GM12891 (cell line): ENCODE measurements around the gene TRMU.

ENCODE experiments used
- DNase-seq: peaks from one replicate; pipeline ENCODE4 v3.0.0; 2011; ENCODE audit warnings: low spot score; ENCODE audit not compliant: insufficient read length
- FAIRE-seq: peaks from 2 replicates; lab custom pipeline; 2011; peaks lifted over from hg19 to GRCh38; lab: Jason Lieb, UNC
- PAX5 ChIP-seq: IDR thresholded peaks from 2 replicates; pipeline ENCODE4 v1.6.1; 2011; ENCODE audit warnings: low read length, moderate library complexity, mild to moderate bottlenecking; ENCODE audit not compliant: insufficient read depth, severe bottlenecking
- POLR2A ChIP-seq: IDR thresholded peaks from 2 replicates; pipeline ENCODE4 v1.6.1; 2011; ENCODE audit warnings: low read depth, low read length, control low read depth
- POLR2AphosphoS5 ChIP-seq: IDR thresholded peaks from 2 replicates; pipeline ENCODE4 v1.6.1; 2011; ENCODE audit warnings: low read depth, low read length, control low read depth
- POU2F2 ChIP-seq: IDR thresholded peaks from 2 replicates; pipeline ENCODE4 v1.6.1; 2011; ENCODE audit warnings: low read depth, mild to moderate bottlenecking, control low read depth, low read length, moderate library complexity
- SPI1 ChIP-seq: IDR thresholded peaks from 2 replicates; pipeline ENCODE4 v1.6.1; 2011; ENCODE audit warnings: low read depth, low read length, control low read depth
- TAF1 ChIP-seq: IDR thresholded peaks from 2 replicates; pipeline ENCODE4 v1.6.1; 2011; ENCODE audit warnings: low read depth, low read length, control low read depth

The TRMU gene

GRCh38 chr22:46379066-46379930 lies 43.8 kb downstream of the TRMU start:
- TF ChIP-seq POLR2A (no peak), POLR2AphosphoS5 (no peak), POU2F2 (no peak), PAX5 (no peak), SPI1 (no peak), TAF1 (no peak)
- DNase-seq (no peak), FAIRE-seq (no peak)

- FAIRE-seq (no peak), DNase-seq (no peak)
- no peak for TF ChIP-seq SPI1
- TF ChIP-seq TAF1, result no peak
- no peak for TF ChIP-seq POLR2AphosphoS5
- no peak for TF ChIP-seq POU2F2
- TF ChIP-seq PAX5, result no peak
- TF ChIP-seq POLR2A, result no peak
Measured at GRCh38 chr22:46380069-46380468, 44.6 kb downstream of the TRMU start.

DNA sequence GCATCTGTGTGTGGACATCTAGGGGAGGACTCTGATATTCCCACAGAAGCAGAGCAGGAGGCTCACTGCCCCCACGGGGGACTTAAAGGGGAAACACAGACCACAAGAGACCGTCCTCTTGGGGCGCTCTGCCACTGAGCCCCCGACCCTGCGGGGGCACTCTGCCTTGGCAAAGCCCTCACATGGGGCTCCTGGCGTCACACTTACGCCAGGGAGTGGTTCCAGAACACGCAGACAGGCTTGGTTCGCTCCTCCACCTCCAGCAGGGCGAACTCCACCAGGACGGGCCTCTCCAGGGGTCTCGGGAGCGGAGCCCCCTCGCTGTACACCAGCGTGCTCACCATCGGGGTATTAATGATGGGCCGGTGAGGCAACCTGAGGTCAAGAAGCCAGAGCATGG lies 45.1 kb downstream of the TRMU start:
- FAIRE-seq (no peak), DNase-seq (no peak)
- no peak for TF ChIP-seq SPI1

DNA sequence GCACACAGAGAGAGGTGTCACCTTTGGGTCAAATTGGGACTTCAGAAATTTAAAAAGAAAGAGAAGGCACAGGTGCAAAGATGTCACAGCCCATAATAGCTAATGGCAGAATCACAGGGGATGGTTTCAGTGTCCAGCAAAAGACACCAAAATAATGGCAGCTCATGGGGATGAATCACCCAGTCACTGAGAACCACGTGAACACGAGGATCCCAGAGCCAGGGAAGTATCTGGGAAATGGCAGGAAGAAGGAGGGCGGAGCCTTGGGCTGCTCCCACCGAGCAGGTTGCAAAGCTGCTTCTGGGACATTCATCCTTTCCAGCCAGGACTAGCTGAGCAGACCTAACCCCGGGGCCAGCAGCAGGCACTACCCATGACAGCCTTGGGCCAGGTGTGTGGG lies 45.6 kb downstream of the TRMU start:
- DNase-seq, result no peak
- TF ChIP-seq POLR2A (no peak), POU2F2 (no peak), POLR2AphosphoS5 (no peak), SPI1 (no peak), TAF1 (no peak), PAX5 (no peak)
- FAIRE-seq, result no peak

DNA sequence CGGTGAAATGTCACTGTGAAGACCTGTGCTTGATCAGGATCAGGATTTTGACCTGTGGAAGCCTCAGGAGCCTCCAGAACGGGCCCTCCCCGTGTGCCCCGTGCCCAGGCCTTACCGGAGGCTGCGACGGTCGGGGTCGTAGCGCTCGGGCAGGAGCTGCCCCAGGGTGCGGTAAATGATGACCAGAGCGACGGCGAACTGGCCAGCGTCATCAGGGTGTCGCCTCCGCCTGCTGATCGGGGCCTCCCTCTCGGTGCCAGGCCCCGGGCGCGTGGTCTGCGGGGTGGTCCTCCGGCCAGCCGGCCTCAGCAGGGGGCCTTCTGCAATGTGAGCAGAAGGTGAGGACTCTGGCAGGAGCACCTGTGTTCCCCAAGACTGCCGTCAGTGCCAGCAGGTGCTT lies 46.2 kb downstream of the TRMU start:
- FAIRE-seq (no peak), DNase-seq (no peak)
- TF ChIP-seq POLR2AphosphoS5 (no peak), POU2F2 (no peak), PAX5 (no peak), SPI1 (no peak), TAF1 (no peak), POLR2A (no peak)

DNA sequence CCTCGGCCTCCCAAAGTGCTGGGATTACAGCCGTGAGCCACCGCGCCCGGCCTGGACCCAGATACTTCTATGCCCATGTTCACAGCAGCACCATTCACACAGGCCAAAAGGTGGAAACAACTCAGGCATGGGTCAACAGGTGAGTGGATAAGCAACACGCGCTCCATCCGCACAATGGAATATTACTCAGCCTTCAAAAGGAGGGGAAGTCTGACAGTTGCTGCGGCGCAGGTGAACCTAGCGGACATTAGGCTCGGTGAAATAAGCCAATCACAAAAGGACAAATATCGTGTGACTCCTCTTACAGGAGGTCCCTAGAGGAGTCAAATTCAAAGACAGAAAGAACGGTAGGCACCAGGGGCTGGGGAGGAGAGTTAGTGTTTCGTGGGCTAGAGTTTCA lies 47.0 kb downstream of the TRMU start:
- DNase-seq (no peak), FAIRE-seq (no peak)
- no peak for TF ChIP-seq TAF1
- no peak for TF ChIP-seq SPI1
- TF ChIP-seq POLR2A, result no peak
- TF ChIP-seq PAX5, result no peak
- TF ChIP-seq POLR2AphosphoS5, result no peak
- no peak for TF ChIP-seq POU2F2

GRCh38 chr22:46386312-46386711 lies 50.8 kb downstream of the TRMU start:
- FAIRE-seq (no peak), DNase-seq (no peak)

DNA sequence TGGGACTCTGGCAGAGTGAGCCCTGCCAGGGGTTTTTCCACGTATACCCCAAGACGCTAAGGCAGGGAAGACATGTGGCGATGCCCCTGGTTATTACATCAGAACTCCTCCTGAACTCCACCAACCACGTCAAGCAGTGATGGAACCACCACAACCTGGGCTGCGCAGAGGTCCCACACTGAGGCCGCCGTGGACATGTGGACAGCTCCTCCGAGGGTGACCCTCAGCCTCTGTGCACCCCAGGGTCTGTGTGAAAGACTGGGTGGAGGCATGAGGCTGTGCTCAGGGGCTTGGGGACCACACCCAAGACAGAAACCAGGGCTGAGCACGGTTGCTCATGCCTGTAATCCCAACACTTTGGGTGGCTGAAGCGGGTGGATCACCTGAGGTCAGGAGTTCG lies 52.2 kb downstream of the TRMU start:
- FAIRE-seq, result no peak
- DNase-seq, result no peak
- TF ChIP-seq TAF1, result no peak

More at GRCh38 chr22:46386312-46386711, 50.8 kb downstream of the TRMU start:
- TF ChIP-seq POLR2AphosphoS5 (no peak), SPI1 (no peak), POU2F2 (no peak), PAX5 (no peak), POLR2A (no peak), TAF1 (no peak)

GRCh38 chr22:46388647-46389046 lies 53.1 kb downstream of the TRMU start:
- FAIRE-seq (no peak), DNase-seq (no peak)
- TF ChIP-seq TAF1 (no peak), POU2F2 (no peak), POLR2AphosphoS5 (no peak), SPI1 (no peak), POLR2A (no peak), PAX5 (no peak)

- no peak for FAIRE-seq
- no peak for DNase-seq
- no peak for TF ChIP-seq SPI1
- no peak for TF ChIP-seq POLR2A
- TF ChIP-seq TAF1, result no peak
Measured at GRCh38 chr22:46389081-46389480, 53.6 kb downstream of the TRMU start.

DNA sequence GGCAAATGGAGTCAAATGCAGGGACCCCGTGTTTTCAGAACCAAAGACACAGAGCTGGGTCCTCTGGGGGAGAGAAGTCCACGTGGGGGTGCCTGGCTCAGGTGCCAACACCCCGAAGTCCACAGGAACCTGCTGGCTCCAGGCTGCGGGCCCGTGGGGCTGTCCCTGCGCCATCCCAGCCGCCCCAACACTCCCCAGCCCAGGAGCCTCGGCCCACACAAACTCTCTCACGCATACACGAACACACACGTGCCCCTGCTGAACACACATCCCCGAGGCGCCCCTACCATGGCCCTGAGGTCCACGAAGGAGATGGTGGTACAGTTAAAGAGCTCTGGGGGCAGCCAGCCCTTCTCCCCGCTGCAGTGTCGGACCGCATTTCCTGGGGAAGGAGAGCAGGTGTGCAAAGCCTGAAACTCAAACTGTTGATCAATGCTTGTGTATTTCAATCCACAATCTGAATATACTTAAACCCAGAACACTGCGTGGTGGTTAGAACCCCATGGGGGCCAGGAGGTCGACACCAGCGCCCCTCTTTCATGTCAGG lies 54.7 kb downstream of the TRMU start:
- FAIRE-seq, result no peak
- DNase-seq, result no peak
- no peak for TF ChIP-seq PAX5
- TF ChIP-seq POLR2A, result no peak
- no peak for TF ChIP-seq TAF1
- TF ChIP-seq POU2F2, result no peak
- TF ChIP-seq SPI1, result no peak
- no peak for TF ChIP-seq POLR2AphosphoS5
